IPS-15b (cell line): ENCODE results near the gene CTSD.
"Not testable (repeated sequence)": the region's sequence is repeated elsewhere in the genome, so short reads cannot be mapped to it uniquely, and the experiment has no call there.

Experiments used
- H3K27me3 ChIP-seq: one replicate; pipeline ENCODE4 v1.6.1; 2013; ENCODE audit warnings: low read length; ENCODE audit not compliant: control insufficient read depth, insufficient read depth
- H3K36me3 ChIP-seq: one replicate; pipeline ENCODE4 v1.6.1; 2013; ENCODE audit warnings: low read length; ENCODE audit not compliant: control insufficient read depth, insufficient read depth
- H3K4me1 ChIP-seq: one replicate; pipeline ENCODE4 v1.6.1; 2013; ENCODE audit warnings: mild to moderate bottlenecking, low read length; ENCODE audit not compliant: control insufficient read depth, insufficient read depth
- H3K4me3 ChIP-seq: one replicate; pipeline ENCODE4 v1.5.1; 2013; ENCODE audit warnings: low read depth, low read length
- H3K9ac ChIP-seq: one replicate; pipeline ENCODE4 v1.6.1; 2013; ENCODE audit warnings: low read depth, mild to moderate bottlenecking, low read length
- H3K9me3 ChIP-seq: one replicate; pipeline ENCODE4 v1.6.1; 2013; ENCODE audit warnings: mild to moderate bottlenecking, low read length; ENCODE audit not compliant: control insufficient read depth, insufficient read depth

CTSD gene

GRCh38 chr11:1763796-1764661 lies at the start of gene CTSD:
Gene CTSD (minus strand): TSS chr11:1763927. CDS start chr11:1763859, 68 bp downstream.
- H3K27me3 ChIP-seq, result peaks cover 2% of the 10 kb centered on the region
- H3K9me3 ChIP-seq, result no peaks in the 10 kb centered on the region
- H3K4me3 ChIP-seq, result peak within 1 kb of the TSS; percentile 61
- peak within 1 kb of the TSS; percentile 65 for H3K9ac ChIP-seq
- no peaks in the 10 kb centered on the region for H3K4me1 ChIP-seq
- peaks cover 17% of the 10 kb centered on the region for H3K36me3 ChIP-seq

DNA sequence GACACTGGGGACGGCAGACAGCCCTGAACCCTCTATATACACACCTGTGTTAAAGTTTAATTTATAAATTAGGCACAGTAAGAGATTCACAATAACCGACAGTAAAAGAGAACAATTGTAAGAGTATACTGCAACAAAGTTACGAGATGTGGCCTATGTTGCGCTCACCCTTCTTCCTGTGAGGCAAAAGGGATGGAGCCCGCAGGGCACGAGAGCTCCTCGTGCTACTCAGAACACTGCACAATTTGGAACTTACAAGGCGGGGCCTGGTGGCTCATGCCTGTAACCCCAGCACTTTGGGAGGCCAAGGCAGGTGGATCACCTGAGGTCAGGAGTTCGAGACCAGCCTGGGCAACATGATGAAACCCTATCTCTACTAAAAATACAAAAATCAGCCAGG lies 49.6 kb upstream of the CTSD start:
- not testable (repeated sequence) for H3K4me3 ChIP-seq, H3K36me3 ChIP-seq, H3K9me3 ChIP-seq, H3K4me1 ChIP-seq, H3K9ac ChIP-seq, H3K27me3 ChIP-seq

- Histone ChIP-seq H3K4me3 (no peak overlapping the region), H3K36me3 (no peaks in the 10 kb centered on the region), H3K27me3 (no peaks in the 10 kb centered on the region), H3K9me3 (no peaks in the 10 kb centered on the region), H3K4me1 (no peaks in the 10 kb centered on the region), H3K9ac (no peak overlapping the region)
Measured at GRCh38 chr11:1812801-1813200, 49.1 kb upstream of the CTSD start.

GRCh38 chr11:1812274-1812673 lies 48.5 kb upstream of the CTSD start:
- H3K4me1 ChIP-seq, result no peaks in the 10 kb centered on the region
- no peak overlapping the region for H3K9ac ChIP-seq
- H3K36me3 ChIP-seq, result no peaks in the 10 kb centered on the region
- H3K27me3 ChIP-seq, result no peaks in the 10 kb centered on the region
- H3K9me3 ChIP-seq, result no peaks in the 10 kb centered on the region
- no peak overlapping the region for H3K4me3 ChIP-seq

GRCh38 chr11:1810761-1811160 lies 47.0 kb upstream of the CTSD start:
- no peak overlapping the region for H3K4me3 ChIP-seq

DNA sequence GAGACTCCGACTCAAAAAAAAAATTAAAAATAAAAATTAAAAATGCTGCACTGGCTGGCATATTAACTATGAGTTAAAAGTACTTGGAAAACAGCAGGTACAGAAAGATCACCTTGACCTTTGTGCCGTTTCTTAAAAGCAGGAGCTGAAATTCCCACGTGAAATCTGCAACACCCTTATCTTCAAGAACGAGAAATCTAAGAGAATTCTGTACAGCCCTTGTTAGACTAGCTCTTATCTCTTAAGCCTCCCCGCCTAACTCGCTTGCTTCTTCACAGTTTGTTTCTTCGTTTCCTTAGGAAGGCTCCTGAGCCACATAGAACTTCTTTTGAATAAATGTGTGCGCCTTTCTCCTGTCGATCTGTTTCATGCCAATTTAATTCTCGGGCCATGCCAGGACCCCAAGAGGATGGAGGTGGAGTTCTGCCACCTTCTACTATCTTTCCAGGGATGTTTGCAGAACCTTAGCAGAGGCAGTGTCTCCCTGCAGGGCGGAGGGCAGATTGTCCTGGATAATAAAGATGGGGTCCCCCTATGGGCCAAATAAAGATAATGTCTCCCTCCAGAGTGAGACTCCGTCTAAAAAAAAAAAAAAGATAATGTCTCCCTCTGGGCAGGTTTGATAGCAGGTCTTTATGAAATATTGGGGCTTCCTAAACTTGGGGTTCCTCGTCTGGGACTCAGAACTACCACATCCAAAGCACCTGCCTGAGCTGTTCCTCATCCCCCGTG lies 43.7 kb upstream of the CTSD start:
- H3K4me1 ChIP-seq, result no peaks in the 10 kb centered on the region
- no peaks in the 10 kb centered on the region for H3K36me3 ChIP-seq
- no peaks in the 10 kb centered on the region for H3K9me3 ChIP-seq
- H3K4me3 ChIP-seq, result no peak overlapping the region
- H3K27me3 ChIP-seq, result no peaks in the 10 kb centered on the region
- no peak overlapping the region for H3K9ac ChIP-seq

More at GRCh38 chr11:1810761-1811160, 47.0 kb upstream of the CTSD start:
- Histone ChIP-seq H3K4me1 (no peaks in the 10 kb centered on the region), H3K9me3 (no peaks in the 10 kb centered on the region), H3K27me3 (no peaks in the 10 kb centered on the region), H3K9ac (no peak overlapping the region), H3K36me3 (no peaks in the 10 kb centered on the region)

DNA sequence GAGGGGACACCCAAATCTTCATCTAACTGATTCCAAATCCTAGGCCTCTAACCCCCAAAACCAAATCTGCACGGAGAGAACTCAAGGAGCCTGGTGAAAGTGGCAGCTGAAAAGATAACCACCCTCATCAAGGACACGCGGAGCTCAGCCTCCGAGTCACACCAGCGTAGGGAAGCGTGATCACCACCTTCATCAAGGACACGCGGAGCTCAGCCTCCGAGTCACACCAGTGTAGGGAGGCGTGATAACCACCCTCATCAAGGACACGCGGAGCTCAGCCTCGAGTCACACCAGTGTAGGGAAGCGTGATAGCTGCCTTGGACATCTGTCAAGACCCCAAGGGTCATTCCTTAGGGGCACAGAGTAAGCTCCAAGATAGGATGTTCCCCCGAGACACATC lies 41.8 kb upstream of the CTSD start:
- no peaks in the 10 kb centered on the region for H3K4me1 ChIP-seq
- no peaks in the 10 kb centered on the region for H3K27me3 ChIP-seq
- H3K9ac ChIP-seq, result no peak overlapping the region
- no peak overlapping the region for H3K4me3 ChIP-seq
- H3K9me3 ChIP-seq, result no peaks in the 10 kb centered on the region
- no peaks in the 10 kb centered on the region for H3K36me3 ChIP-seq

- not testable (repeated sequence) for H3K27me3 ChIP-seq, H3K4me1 ChIP-seq
Measured at GRCh38 chr11:1803835-1804519, 40.2 kb upstream of the CTSD start.

DNA sequence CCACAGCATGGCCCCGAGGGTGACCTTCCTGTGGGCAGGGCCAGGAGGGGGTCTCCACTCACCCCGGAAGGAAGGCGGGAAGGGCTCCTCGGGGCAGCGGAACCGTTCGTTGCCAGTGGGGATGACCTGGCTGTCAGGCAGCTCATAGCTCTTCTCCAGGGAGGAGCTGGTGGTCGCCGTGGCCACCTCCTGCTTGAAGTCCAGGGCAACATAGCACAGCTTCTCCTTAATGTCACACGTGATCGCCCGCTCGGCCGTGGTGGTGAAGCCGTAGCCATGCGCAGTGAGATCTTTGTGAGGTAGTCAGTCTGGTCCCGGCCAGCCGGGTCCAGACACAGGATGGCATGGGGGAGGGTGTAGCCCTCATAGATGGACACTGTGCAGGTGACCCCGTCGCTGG lies 39.5 kb upstream of the CTSD start:
- Histone ChIP-seq H3K36me3 (no peaks in the 10 kb centered on the region), H3K9ac (no peak overlapping the region), H3K9me3 (no peaks in the 10 kb centered on the region), H3K4me3 (no peak overlapping the region), H3K27me3 (no peaks in the 10 kb centered on the region), H3K4me1 (no peaks in the 10 kb centered on the region)

More at GRCh38 chr11:1803835-1804519, 40.2 kb upstream of the CTSD start:
- not testable (repeated sequence) for H3K9ac ChIP-seq, H3K36me3 ChIP-seq, H3K4me3 ChIP-seq, H3K9me3 ChIP-seq

- Histone ChIP-seq H3K27me3 (peaks cover 3% of the 10 kb centered on the region), H3K36me3 (no peaks in the 10 kb centered on the region), H3K9ac (no peak overlapping the region), H3K4me1 (no peaks in the 10 kb centered on the region), H3K9me3 (no peaks in the 10 kb centered on the region), H3K4me3 (no peak overlapping the region)
Measured at GRCh38 chr11:1797391-1798125, 33.8 kb upstream of the CTSD start.

- Histone ChIP-seq H3K9me3 (no peaks in the 10 kb centered on the region), H3K4me1 (no peaks in the 10 kb centered on the region), H3K36me3 (no peaks in the 10 kb centered on the region), H3K4me3 (no peak overlapping the region), H3K9ac (no peak overlapping the region), H3K27me3 (peaks cover 3% of the 10 kb centered on the region)
Measured at GRCh38 chr11:1796413-1797011, 32.8 kb upstream of the CTSD start.
